Measurements from ENCODE around the gene SLC6A3.

- TF ChIP-seq CTCF (IDR thresholded peaks at IDR 0.05): no peak
- no peak for TF ChIP-seq POLR2A (IDR thresholded peaks at IDR 0.05)
Measured at GRCh38 chr5:1445689-1446601, 705 bp upstream of the SLC6A3 start.

All from uterus (tissue), 2 donors.